Stomach (tissue), 9 donors: ENCODE measurements around the gene EHD4. TPM values are rescaled to one million over a fixed set of nuclear protein-coding genes. Genes with fewer than 3 reads are reported as not detected.
A peak's percentile ranks its signal among the peaks of the same experiment; 100 is the strongest.

Experiments
- DNase-seq, 2 donors: peaks; one replicate each; pipeline versions ENCODE4 v3.0.0 to v3.0.0-alpha.2; 2013 to 2019
- H3K27ac ChIP-seq, 5 donors: fragments of 200-600 bp in 4 of 5; sonication (generic) in 4 of 5; one replicate each; pipeline ENCODE4 v1.5.1; 2013 to 2019; ENCODE audit warnings: mild to moderate bottlenecking in 1 of 5, moderate library complexity in 1 of 5
- H3K27me3 ChIP-seq, 3 donors: fragments of 200-600 bp; sonication (generic); one replicate each; pipeline ENCODE4 v1.5.1; 2017 to 2019; ENCODE audit warnings: mixed run types in 1 of 3
- H3K36me3 ChIP-seq, 4 donors: fragments of 200-600 bp; sonication (generic); 1 replicate in 3 of 4; 2 replicates in 1 of 4; pipeline ENCODE4 v1.5.1; 2016 to 2019
- H3K4me1 ChIP-seq, 4 donors: fragments of 200-600 bp; sonication (generic); one replicate each; pipeline ENCODE4 v1.5.1; 2016 to 2019
- H3K4me3 ChIP-seq, 4 donors: fragments of 200-600 bp; sonication (generic) in 3 of 4; one replicate each; pipeline ENCODE4 v1.5.1; 2016 to 2019; ENCODE audit warnings: mild to moderate bottlenecking in 1 of 4
- H3K9me3 ChIP-seq, 4 donors: fragments of 200-600 bp; sonication (generic); one replicate each; pipeline ENCODE4 v1.5.1; 2016 to 2019
- EP300 ChIP-seq: sonication (generic); formaldehyde crosslinking; IDR thresholded peaks from one replicate; pipeline ENCODE4 v1.6.1; 2017; ENCODE audit warnings: antibody characterized with exemption
- POLR2A ChIP-seq, 4 donors: fragments of 450-650 bp; IDR thresholded peaks; one replicate each; pipeline ENCODE4 v1.6.1; 2016; ENCODE audit warnings: antibody characterized with exemption in 4 of 4, control low read depth in 2 of 4, mild to moderate bottlenecking in 1 of 4, moderate library complexity in 1 of 4
- POLR2AphosphoS5 ChIP-seq, 3 donors: sonication (generic); formaldehyde crosslinking; IDR thresholded peaks; one replicate each; pipeline ENCODE4 v1.6.1; 2016; ENCODE audit warnings: antibody characterized with exemption in 3 of 3
- WGBS, 5 donors: extraction: QIAGEN DNeasy Blood & Tissue Kit in 3 of 5; methylation state at CpG; one replicate each; pipeline versions ENCODE4 v1.1.5 to v1.1.7; 2013 to 2018; 5-methylcytosine and 5-hydroxymethylcytosine counted together
- intact Hi-C: fragments of 100-400 bp; cut with DNase I; formaldehyde crosslinking; loops from one replicate; pipeline ENCODE4 v1.15.1; 2023; ENCODE audit warnings: low total_unique reads
- polyA plus RNA-seq, 3 donors: library from polyadenylated mRNA; stranded (reverse); fragments of 200-250 nt; gene quantifications; one replicate each; pipeline ENCODE4 v1.2.3, GENCODE V29; 2013
- total RNA-seq, 5 donors: library from RNA; depleted of rRNA; stranded (reverse); fragments of >200 nt; gene quantifications; one replicate each; pipeline versions ENCODE4 v1.1.0 to v1.2.3, GENCODE V29; 2014 to 2016
- TF ChIP-seq, protein P1 (sequence below), 7 experiments: fragments of 450-650 bp in 4 of 7; fragments of 200-600 bp in 3 of 7; sonication (generic) in 3 of 7; IDR thresholded peaks; one replicate each; pipeline ENCODE4 v1.5.1; 2016 to 2019; ENCODE audit warnings: antibody characterized with exemption in 7 of 7, control low read depth in 2 of 7, mild to moderate bottlenecking in 1 of 7
- donor health status: healthy with polysubstance abuse.
- donor health status: Bipolar disorder and iron deficiency.
- donor health status: healthy.

The EHD4 gene
- total and polyA plus RNA-seq, 8 donors: 5.8 to 86.4 (median 16.2) TPM

DNA sequence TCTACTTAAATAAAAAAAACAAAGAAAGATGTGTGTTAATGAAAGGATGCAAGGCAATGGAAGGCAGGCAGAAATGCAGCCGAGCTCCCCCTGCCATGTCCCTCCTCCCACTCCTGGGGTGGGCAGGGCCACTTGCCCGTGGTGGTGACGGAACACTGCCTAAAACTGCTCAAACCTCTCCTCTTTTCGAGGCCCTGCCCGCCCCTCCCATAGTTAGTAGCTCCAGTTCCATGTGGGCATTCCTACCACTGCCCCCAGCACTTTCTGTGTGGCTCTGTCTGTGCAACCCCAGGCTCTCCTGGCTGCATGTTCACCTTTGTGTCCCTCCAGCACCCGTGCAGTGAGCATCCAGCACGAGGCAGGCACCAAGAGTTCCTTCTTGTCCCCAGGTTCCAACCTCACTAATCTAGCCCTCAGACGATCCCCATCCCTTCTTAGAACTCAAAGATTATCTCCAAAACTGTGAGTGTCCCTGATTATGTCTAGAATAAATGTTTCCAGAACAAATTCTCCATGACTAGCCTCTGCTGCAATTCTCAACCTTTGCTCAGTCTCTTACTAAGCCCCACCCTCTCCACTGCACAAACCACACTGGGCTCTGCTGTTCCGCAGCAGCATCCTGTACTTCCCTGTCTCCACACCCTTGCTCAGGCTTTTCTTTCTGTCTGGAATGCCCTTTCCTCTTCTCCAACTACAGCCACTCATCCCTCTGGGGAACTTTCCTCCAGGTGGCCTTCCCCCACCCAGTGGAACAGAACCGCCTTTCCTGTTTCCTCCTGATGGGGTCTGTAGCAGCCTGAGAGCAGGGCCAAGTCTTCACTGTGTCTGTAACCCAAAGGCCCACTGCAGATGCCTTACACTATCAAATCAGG, 45.9 kb downstream of the EHD4 start:
- TF ChIP-seq, protein P1, sequence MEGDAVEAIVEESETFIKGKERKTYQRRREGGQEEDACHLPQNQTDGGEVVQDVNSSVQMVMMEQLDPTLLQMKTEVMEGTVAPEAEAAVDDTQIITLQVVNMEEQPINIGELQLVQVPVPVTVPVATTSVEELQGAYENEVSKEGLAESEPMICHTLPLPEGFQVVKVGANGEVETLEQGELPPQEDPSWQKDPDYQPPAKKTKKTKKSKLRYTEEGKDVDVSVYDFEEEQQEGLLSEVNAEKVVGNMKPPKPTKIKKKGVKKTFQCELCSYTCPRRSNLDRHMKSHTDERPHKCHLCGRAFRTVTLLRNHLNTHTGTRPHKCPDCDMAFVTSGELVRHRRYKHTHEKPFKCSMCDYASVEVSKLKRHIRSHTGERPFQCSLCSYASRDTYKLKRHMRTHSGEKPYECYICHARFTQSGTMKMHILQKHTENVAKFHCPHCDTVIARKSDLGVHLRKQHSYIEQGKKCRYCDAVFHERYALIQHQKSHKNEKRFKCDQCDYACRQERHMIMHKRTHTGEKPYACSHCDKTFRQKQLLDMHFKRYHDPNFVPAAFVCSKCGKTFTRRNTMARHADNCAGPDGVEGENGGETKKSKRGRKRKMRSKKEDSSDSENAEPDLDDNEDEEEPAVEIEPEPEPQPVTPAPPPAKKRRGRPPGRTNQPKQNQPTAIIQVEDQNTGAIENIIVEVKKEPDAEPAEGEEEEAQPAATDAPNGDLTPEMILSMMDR (IDR thresholded peaks at IDR 0.05): no peak
- TF ChIP-seq POLR2AphosphoS5 (IDR thresholded peaks at IDR 0.05) (peak in 2 of 3 donors; percentile 17 to 35), POLR2A (IDR thresholded peaks at IDR 0.05) (no peak), EP300 (no peak)
- peaks cover 0 to 9% (median 5%) of the 10 kb centered on the region in 4 donors for H3K36me3 ChIP-seq
- WGBS, 5 donors: 54 to 69% (median 62%) methylated on average over 10 of the region's 10 CpGs
- intact Hi-C loops: no loop called here
- H3K27me3 ChIP-seq: no peaks in the 10 kb centered on the region
- no peaks in the 10 kb centered on the region for H3K9me3 ChIP-seq
- H3K4me1 ChIP-seq: peaks cover 45 to 81% (median 72%) of the 10 kb centered on the region in 4 donors
- H3K27ac ChIP-seq: peak overlapping the region; percentile 65 to 78 (median 68)
- DNase-seq: peak; percentile 45 to 74
- H3K4me3 ChIP-seq: no peak overlapping the region

DNA sequence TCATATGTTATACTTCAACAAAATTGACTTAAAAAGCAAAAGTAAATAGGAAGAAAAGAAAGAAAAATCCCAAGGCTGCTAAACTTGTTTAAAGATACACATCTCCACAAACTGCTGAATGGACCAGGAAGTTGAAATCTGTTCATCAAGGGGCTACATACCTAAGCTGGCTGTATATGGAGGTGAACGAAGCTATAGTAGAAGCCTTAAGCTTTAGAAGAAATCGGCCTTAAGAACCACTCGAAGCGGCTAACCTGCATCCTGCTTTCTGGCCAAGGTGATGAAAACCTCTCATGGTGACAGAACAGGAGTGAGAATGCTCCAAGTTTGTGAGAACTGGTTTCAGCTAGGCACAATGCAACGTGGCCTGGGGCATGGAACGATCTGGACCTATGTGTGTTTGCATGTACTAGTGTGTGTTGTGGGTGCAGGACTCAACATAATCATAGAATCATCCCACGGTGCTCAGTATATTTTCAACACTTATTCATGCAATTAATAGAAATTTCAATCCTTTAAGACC, 47.2 kb downstream of the EHD4 start:
- intact Hi-C loops: no loop called here
- no peak for DNase-seq
- peak overlapping the region in 1 of 5 donors; percentile 7 for H3K27ac ChIP-seq
- peaks cover 58 to 81% (median 73%) of the 10 kb centered on the region in 4 donors for H3K4me1 ChIP-seq
- 64 to 75% (median 73%) methylated on average over 7 of the region's 7 CpGs for WGBS, 5 donors
- no peak for TF ChIP-seq POLR2AphosphoS5 (IDR thresholded peaks at IDR 0.05)
- no peak for TF ChIP-seq EP300
- TF ChIP-seq, protein P1 (IDR thresholded peaks at IDR 0.05): no peak
- no peak for TF ChIP-seq POLR2A (IDR thresholded peaks at IDR 0.05)
- no peak overlapping the region for H3K4me3 ChIP-seq
- peaks cover 0 to 9% (median 5%) of the 10 kb centered on the region in 4 donors for H3K36me3 ChIP-seq
- no peaks in the 10 kb centered on the region for H3K27me3 ChIP-seq
- no peaks in the 10 kb centered on the region for H3K9me3 ChIP-seq

DNA sequence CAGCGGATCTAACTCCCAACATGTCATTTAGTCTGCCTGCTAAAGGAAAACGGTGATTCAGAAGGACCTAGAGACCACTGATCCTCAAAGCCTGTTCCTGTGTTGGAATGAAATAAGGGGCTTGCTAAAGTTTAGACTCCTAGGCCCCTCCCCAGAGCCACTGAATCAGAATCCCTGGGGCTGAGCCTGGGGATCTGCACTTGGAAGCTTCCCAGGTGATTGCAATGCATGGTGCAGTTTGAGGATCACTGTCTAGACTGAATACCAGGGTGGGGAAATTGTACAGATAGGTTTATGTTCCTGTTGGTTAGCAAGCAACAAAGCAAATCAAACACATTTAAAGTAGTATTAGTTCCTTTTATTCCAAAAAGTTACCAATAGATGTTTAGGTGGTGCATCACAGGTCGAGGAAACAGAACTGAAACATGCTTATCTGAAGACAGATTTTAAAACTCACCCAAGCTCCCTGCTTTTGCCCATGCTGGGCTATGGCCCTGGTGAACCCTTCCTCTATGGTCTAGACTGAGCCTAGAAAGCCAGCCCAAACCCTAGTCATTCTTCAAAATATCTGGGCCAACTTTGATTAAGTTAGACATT, 48.9 kb downstream of the EHD4 start:
- Histone ChIP-seq H3K36me3 (peaks cover 8 to 15% (median 14%) of the 10 kb centered on the region in 4 donors), H3K4me3 (no peak overlapping the region), H3K27ac (no peak overlapping the region), H3K9me3 (no peaks in the 10 kb centered on the region), H3K4me1 (peaks cover 62 to 81% (median 73%) of the 10 kb centered on the region in 4 donors), H3K27me3 (no peaks in the 10 kb centered on the region)
- no peak for DNase-seq
- intact Hi-C loops: no loop called here
- no peak for TF ChIP-seq POLR2AphosphoS5 (IDR thresholded peaks at IDR 0.05)
- TF ChIP-seq, protein P1 (IDR thresholded peaks at IDR 0.05): no peak
- 89 to 96% (median 94%) methylated on average over 3 of the region's 3 CpGs for WGBS, 5 donors

DNA sequence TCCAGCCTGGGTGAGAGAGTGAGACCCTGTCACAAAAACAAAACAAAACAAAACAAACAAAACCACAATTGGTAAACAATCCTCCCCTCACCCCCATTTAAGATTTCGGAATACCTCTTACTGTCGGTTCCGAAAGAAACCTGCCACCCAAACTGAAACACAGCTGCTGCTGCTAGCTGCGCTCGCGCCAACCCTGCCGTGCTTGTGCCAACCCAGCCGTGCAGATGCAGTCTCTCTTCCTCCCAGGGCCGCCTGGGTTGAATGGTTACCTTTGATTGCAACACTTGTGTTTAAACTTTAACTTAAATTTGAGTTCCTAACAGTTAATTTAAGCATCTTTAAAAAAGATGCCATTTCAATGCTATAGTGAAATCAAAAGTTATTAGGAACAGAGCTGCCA, 50.0 kb downstream of the EHD4 start:
- Histone ChIP-seq H3K9me3 (no peaks in the 10 kb centered on the region), H3K36me3 (peaks cover 9 to 22% (median 19%) of the 10 kb centered on the region in 4 donors), H3K27ac (peak overlapping the region in 1 of 5 donors; percentile 76), H3K27me3 (no peaks in the 10 kb centered on the region), H3K4me1 (peaks cover 62 to 81% (median 74%) of the 10 kb centered on the region in 4 donors), H3K4me3 (no peak overlapping the region)
- DNase-seq: no peak
- intact Hi-C loops: no loop called here
- TF ChIP-seq EP300: no peak
- no peak for TF ChIP-seq POLR2AphosphoS5 (IDR thresholded peaks at IDR 0.05)
- TF ChIP-seq POLR2A (IDR thresholded peaks at IDR 0.05): no peak
- TF ChIP-seq, protein P1 (IDR thresholded peaks at IDR 0.05): no peak
- WGBS, 5 donors: 74 to 79% (median 77%) methylated on average over 9 of the region's 9 CpGs
